Mesenchymal stem cell (in vitro differentiated cells and primary cell): ENCODE data around the gene ZWINT.

ENCODE experiments used
- DNase-seq: peaks from one replicate; pipeline ENCODE4 v3.0.0-alpha.2; 2013
- H2AFZ ChIP-seq: one replicate; pipeline ENCODE4 v1.6.1; 2013; ENCODE audit warnings: low read depth, mild to moderate bottlenecking, control low read depth, inconsistent platforms, low read length, moderate library complexity
- H2AK5ac ChIP-seq: 2 replicates; pipeline ENCODE4 v1.6.1; 2013; ENCODE audit warnings: low read length, moderate library complexity, mild to moderate bottlenecking, inconsistent platforms; ENCODE audit not compliant: severe bottlenecking
- H2BK120ac ChIP-seq: one replicate; pipeline ENCODE4 v1.6.1; 2013; ENCODE audit warnings: low read depth, mild to moderate bottlenecking, inconsistent platforms, low read length, moderate library complexity
- H2BK12ac ChIP-seq, 2 experiments: one replicate each; pipeline ENCODE4 v1.6.1; 2013; ENCODE audit warnings: inconsistent platforms in 2 of 2, low read length in 2 of 2, mild to moderate bottlenecking in 2 of 2, moderate library complexity in 2 of 2, control low read depth in 1 of 2
- H2BK15ac ChIP-seq: one replicate; pipeline ENCODE4 v1.6.1; 2013; ENCODE audit warnings: mild to moderate bottlenecking, low read depth, inconsistent platforms; ENCODE audit not compliant: poor library complexity, severe bottlenecking
- H2BK5ac ChIP-seq: 2 replicates; pipeline ENCODE4 v1.6.1; 2013; ENCODE audit warnings: low read depth, mild to moderate bottlenecking, low read length, control low read depth, inconsistent platforms; ENCODE audit not compliant: poor library complexity, severe bottlenecking
- H3K14ac ChIP-seq, 2 experiments: one replicate each; pipeline ENCODE4 v1.6.1; 2013; ENCODE audit warnings: inconsistent platforms in 2 of 2, low read length in 2 of 2, control low read depth in 1 of 2, mild to moderate bottlenecking in 1 of 2, moderate library complexity in 1 of 2
- H3K18ac ChIP-seq, 2 experiments: one replicate each; pipeline ENCODE4 v1.6.1; 2013; ENCODE audit warnings: inconsistent platforms in 2 of 2, low read length in 2 of 2, control low read depth in 1 of 2, low read depth in 1 of 2, mild to moderate bottlenecking in 1 of 2
- H3K23ac ChIP-seq, 2 experiments: one replicate each; pipeline ENCODE4 v1.6.1; 2013; ENCODE audit warnings: inconsistent platforms in 2 of 2, low read length in 2 of 2, mild to moderate bottlenecking in 2 of 2, moderate library complexity in 2 of 2, control low read depth in 1 of 2
- H3K27ac ChIP-seq: 2 replicates; pipeline ENCODE4 v1.5.1; 2013; ENCODE audit warnings: mild to moderate bottlenecking, moderate library complexity, low read length, control low read depth, inconsistent platforms; ENCODE audit not compliant: poor library complexity, severe bottlenecking
- H3K27me3 ChIP-seq, 2 experiments: 2 replicates each; pipeline versions ENCODE4 v1.6.1 to v1.7.0; 2013; ENCODE audit warnings: low read length in 2 of 2, mild to moderate bottlenecking in 2 of 2, moderate library complexity in 2 of 2, control low read depth in 1 of 2, inconsistent platforms in 1 of 2; ENCODE audit not compliant: control insufficient read depth in 1 of 2, insufficient read depth in 1 of 2
- H3K36me3 ChIP-seq, 2 experiments: 2 replicates each; pipeline versions ENCODE4 v1.6.1 to v1.7.0; 2013; ENCODE audit warnings: low read length in 2 of 2, control low read depth in 1 of 2, inconsistent platforms in 1 of 2, low read depth in 1 of 2, mild to moderate bottlenecking in 1 of 2; ENCODE audit not compliant: insufficient read depth in 2 of 2, control insufficient read depth in 1 of 2
- H3K4ac ChIP-seq, 2 experiments: one replicate each; pipeline ENCODE4 v1.6.1; 2013; ENCODE audit warnings: inconsistent platforms in 2 of 2, low read length in 2 of 2, mild to moderate bottlenecking in 2 of 2, moderate library complexity in 2 of 2, control low read depth in 1 of 2, low read depth in 1 of 2
- H3K4me1 ChIP-seq: 2 replicates; pipeline ENCODE4 v1.6.1; 2013; ENCODE audit warnings: low read depth, low read length, control low read depth; ENCODE audit not compliant: control insufficient read depth, insufficient read depth
- H3K4me2 ChIP-seq: 2 replicates; pipeline ENCODE4 v1.6.1; 2013; ENCODE audit warnings: low read length, mild to moderate bottlenecking, inconsistent platforms; ENCODE audit not compliant: poor library complexity, severe bottlenecking
- H3K4me3 ChIP-seq, 2 experiments: 2 replicates each; pipeline versions ENCODE4 v1.5.1 to v1.7.0; 2013; ENCODE audit warnings: low read length in 2 of 2, mild to moderate bottlenecking in 2 of 2, control low read depth in 1 of 2, low read depth in 1 of 2; ENCODE audit not compliant: insufficient read depth in 1 of 2
- H3K79me1 ChIP-seq: replicated peaks from 2 replicates; pipeline ENCODE4 v1.6.1; 2013; ENCODE audit warnings: mild to moderate bottlenecking, control low read depth, low read length, inconsistent platforms; ENCODE audit not compliant: poor library complexity, severe bottlenecking
- H3K9ac ChIP-seq: 2 replicates; pipeline ENCODE4 v1.7.0; 2013; ENCODE audit warnings: mild to moderate bottlenecking, low read length, moderate library complexity
- H3K9me3 ChIP-seq: 2 replicates; pipeline ENCODE4 v1.7.0; 2013; ENCODE audit warnings: mild to moderate bottlenecking, low read length; ENCODE audit not compliant: control insufficient read depth
- H4K8ac ChIP-seq: one replicate; pipeline ENCODE4 v1.6.1; 2013; ENCODE audit warnings: inconsistent platforms, mild to moderate bottlenecking, low read length, moderate library complexity
- H4K91ac ChIP-seq: one replicate; pipeline ENCODE4 v1.6.1; 2013; ENCODE audit warnings: mild to moderate bottlenecking, low read length, inconsistent platforms
- WGBS: methylation state at CpG from one replicate; pipeline ENCODE4 v1.1.7; 2013; ENCODE audit warnings: mixed read lengths; 5-methylcytosine and 5-hydroxymethylcytosine counted together

Gene ZWINT

DNA sequence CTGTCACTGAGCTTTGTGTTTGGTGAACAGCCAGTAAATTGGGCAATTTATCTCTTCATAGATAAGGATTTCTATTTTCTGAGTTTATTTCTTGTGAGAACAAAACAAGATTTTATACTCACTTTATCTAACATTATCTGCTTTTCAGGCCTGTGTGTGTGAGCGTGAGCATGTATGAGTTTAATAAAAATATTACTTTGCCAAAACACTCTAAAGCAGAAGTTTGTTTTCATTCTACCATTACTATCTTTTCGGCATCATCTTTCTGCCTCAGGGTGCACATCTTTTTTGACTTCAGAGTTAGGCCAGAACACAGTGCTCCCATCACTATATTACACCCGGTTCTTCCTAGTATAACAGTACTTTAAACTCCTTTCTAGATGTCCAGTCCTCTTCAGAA, 13.0 kb downstream of the ZWINT start:
- H3K4me1 ChIP-seq = no peaks in the 10 kb centered on the region
- no peak overlapping the region for H4K91ac ChIP-seq
- no peaks in the 10 kb centered on the region for H3K36me3 ChIP-seq
- no peaks in the 10 kb centered on the region for H3K9me3 ChIP-seq
- H2BK120ac ChIP-seq = no peak overlapping the region
- H2BK12ac ChIP-seq = no peak overlapping the region
- 89% methylated on average over 2 of the region's 3 CpGs for WGBS
- H3K27ac ChIP-seq = no peak overlapping the region
- H2BK5ac ChIP-seq = no peak overlapping the region
- no peak overlapping the region for H3K4me3 ChIP-seq
- H2AK5ac ChIP-seq = no peak overlapping the region
- no peak overlapping the region for H3K14ac ChIP-seq
- no peak overlapping the region for H3K4me2 ChIP-seq
- H3K9ac ChIP-seq = no peak overlapping the region
- H3K27me3 ChIP-seq = no peaks in the 10 kb centered on the region
- H2AFZ ChIP-seq = no peak overlapping the region
- no peak overlapping the region for H3K18ac ChIP-seq
- DNase-seq = no peak
- H3K4ac ChIP-seq = no peak overlapping the region
- H2BK15ac ChIP-seq = no peak overlapping the region
- no peak overlapping the region for H3K23ac ChIP-seq
- no peaks in the 10 kb centered on the region for H3K79me1 ChIP-seq
- no peak overlapping the region for H4K8ac ChIP-seq

DNA sequence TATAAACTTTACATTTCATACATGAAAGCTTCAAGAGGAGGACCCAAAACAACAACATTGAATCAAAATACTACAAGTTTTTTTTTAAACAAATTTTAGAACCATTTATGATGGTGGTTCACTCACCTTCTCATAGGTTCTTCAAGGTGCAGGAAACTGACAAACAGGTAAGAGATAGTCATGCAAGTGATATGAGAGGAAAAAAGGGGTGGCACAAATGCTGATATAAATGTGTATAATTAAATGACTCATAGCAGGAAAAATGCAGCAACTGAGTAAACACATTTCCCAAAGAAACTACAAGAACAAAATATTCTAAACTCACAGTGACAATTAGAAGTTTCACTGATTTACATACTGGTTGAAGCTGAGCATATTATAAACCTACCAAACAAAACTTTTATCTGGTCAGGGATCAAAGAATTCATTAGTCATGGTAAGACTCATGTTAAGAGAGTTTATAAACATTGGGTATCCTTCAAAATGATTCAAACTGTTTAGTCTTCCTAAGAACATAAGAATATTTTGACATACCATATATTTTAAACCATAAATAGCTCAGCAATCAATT, 14.1 kb downstream of the ZWINT start:
- H3K4ac ChIP-seq = no peak overlapping the region
- no peak overlapping the region for H3K4me3 ChIP-seq
- no peak overlapping the region for H3K23ac ChIP-seq
- H3K9ac ChIP-seq = no peak overlapping the region
- H3K14ac ChIP-seq = no peak overlapping the region
- no peak overlapping the region for H2BK15ac ChIP-seq
- peak; percentile 62 for DNase-seq
- no peaks in the 10 kb centered on the region for H3K36me3 ChIP-seq
- H3K27me3 ChIP-seq = no peaks in the 10 kb centered on the region
- H3K4me1 ChIP-seq = no peaks in the 10 kb centered on the region
- no peak overlapping the region for H2BK5ac ChIP-seq
- no peak overlapping the region for H3K18ac ChIP-seq
- peaks cover 4% of the 10 kb centered on the region for H3K9me3 ChIP-seq
- no peak overlapping the region for H2AK5ac ChIP-seq
- no peak overlapping the region for H2AFZ ChIP-seq
- no peak overlapping the region for H2BK120ac ChIP-seq
- no peak overlapping the region for H2BK12ac ChIP-seq
- H3K79me1 ChIP-seq = no peaks in the 10 kb centered on the region
- no peak overlapping the region for H3K4me2 ChIP-seq
- H4K91ac ChIP-seq = no peak overlapping the region
- H4K8ac ChIP-seq = no peak overlapping the region
- no peak overlapping the region for H3K27ac ChIP-seq

DNA sequence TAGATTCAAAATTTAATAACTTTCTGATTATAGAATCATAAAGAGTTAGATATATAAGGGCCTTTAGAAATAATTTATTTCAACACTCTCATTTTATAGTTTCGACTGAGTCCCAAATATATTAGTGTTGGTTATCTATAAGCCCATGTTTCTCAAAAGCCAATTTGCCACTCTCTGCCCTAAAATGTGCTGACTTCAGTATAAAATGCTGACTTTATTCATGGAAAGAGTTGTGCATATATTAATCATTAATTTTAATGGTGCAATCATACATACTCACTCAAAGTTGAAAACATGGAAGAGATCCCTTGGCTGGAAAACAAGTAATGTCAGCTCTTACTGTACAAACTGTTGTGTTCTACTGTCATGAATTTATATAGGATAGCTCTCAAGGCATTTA, 19.4 kb downstream of the ZWINT start:
- Histone ChIP-seq H3K23ac (no peak overlapping the region), H2BK5ac (no peak overlapping the region), H2AFZ (no peak overlapping the region), H3K4ac (no peak overlapping the region), H3K18ac (no peak overlapping the region), H3K4me3 (no peak overlapping the region), H2BK15ac (no peak overlapping the region), H4K8ac (no peak overlapping the region), H4K91ac (no peak overlapping the region), H2BK120ac (no peak overlapping the region), H3K4me1 (no peaks in the 10 kb centered on the region), H3K79me1 (no peaks in the 10 kb centered on the region), H3K14ac (no peak overlapping the region), H2BK12ac (no peak overlapping the region), H3K4me2 (no peak overlapping the region), H3K36me3 (no peaks in the 10 kb centered on the region), H3K27ac (no peak overlapping the region), H3K9ac (no peak overlapping the region), H2AK5ac (no peak overlapping the region), H3K9me3 (peaks cover 30% of the 10 kb centered on the region), H3K27me3 (no peaks in the 10 kb centered on the region)
- no peak for DNase-seq
- WGBS = no CpG with 5 or more reads among the region's 1 CpG

DNA sequence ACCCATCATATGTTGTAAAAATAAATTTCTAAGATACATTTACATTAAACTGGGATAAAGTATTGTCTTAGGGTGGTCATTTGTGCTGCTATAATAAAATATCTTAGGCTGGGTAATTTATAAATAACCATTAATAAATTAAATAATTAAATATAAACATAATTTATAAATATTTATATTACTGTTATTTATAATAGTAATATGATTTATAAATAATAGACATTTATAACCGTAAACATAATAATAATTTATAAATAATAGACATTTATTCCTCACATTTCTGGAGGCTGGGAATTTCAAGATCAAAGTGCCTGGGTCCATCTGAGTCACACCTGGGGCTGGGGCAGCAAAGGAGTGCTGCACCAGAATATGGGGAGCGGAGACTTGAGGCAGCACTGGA, 31.1 kb downstream of the ZWINT start:
- Histone ChIP-seq H3K18ac (no peak overlapping the region), H3K4ac (no peak overlapping the region), H3K14ac (no peak overlapping the region), H3K27me3 (no peaks in the 10 kb centered on the region), H2BK15ac (no peak overlapping the region), H4K91ac (no peak overlapping the region), H2AFZ (no peak overlapping the region), H3K36me3 (no peaks in the 10 kb centered on the region), H3K79me1 (no peaks in the 10 kb centered on the region), H3K27ac (no peak overlapping the region), H2AK5ac (no peak overlapping the region), H3K4me2 (no peak overlapping the region), H2BK12ac (no peak overlapping the region), H4K8ac (no peak overlapping the region), H3K9ac (no peak overlapping the region), H3K4me1 (no peaks in the 10 kb centered on the region), H2BK120ac (no peak overlapping the region), H3K9me3 (peaks cover 12% of the 10 kb centered on the region), H2BK5ac (no peak overlapping the region), H3K23ac (no peak overlapping the region), H3K4me3 (no peak overlapping the region)
- 100% methylated on average over 1 of the region's 2 CpGs for WGBS
- no peak for DNase-seq
